ENCODE measurements around the gene MYO7B.

The MYO7B gene

GRCh38 chr2:127558911-127559310 lies 23.4 kb downstream of the MYO7B start:
- TF ChIP-seq, protein P1, sequence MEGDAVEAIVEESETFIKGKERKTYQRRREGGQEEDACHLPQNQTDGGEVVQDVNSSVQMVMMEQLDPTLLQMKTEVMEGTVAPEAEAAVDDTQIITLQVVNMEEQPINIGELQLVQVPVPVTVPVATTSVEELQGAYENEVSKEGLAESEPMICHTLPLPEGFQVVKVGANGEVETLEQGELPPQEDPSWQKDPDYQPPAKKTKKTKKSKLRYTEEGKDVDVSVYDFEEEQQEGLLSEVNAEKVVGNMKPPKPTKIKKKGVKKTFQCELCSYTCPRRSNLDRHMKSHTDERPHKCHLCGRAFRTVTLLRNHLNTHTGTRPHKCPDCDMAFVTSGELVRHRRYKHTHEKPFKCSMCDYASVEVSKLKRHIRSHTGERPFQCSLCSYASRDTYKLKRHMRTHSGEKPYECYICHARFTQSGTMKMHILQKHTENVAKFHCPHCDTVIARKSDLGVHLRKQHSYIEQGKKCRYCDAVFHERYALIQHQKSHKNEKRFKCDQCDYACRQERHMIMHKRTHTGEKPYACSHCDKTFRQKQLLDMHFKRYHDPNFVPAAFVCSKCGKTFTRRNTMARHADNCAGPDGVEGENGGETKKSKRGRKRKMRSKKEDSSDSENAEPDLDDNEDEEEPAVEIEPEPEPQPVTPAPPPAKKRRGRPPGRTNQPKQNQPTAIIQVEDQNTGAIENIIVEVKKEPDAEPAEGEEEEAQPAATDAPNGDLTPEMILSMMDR (IDR thresholded peaks at IDR 0.05; ENCODE audit: low read depth, low read length) = no peak
- no peak overlapping the region for H3K4me3 ChIP-seq (ENCODE audit: low read depth, low read length)

- H3K4me3 ChIP-seq (ENCODE audit: low read depth, low read length) = no peak overlapping the region
- TF ChIP-seq, protein P1 (IDR thresholded peaks at IDR 0.05; ENCODE audit: low read depth, low read length) = no peak
These were observed 24.0 kb downstream of the MYO7B start for GRCh38 chr2:127559454-127559853.

- TF ChIP-seq, protein P1 (IDR thresholded peaks at IDR 0.05; ENCODE audit: low read depth, low read length) = no peak
- H3K4me3 ChIP-seq (ENCODE audit: low read depth, low read length) = no peak overlapping the region
These were observed 24.9 kb downstream of the MYO7B start for GRCh38 chr2:127560201-127560930.

DNA sequence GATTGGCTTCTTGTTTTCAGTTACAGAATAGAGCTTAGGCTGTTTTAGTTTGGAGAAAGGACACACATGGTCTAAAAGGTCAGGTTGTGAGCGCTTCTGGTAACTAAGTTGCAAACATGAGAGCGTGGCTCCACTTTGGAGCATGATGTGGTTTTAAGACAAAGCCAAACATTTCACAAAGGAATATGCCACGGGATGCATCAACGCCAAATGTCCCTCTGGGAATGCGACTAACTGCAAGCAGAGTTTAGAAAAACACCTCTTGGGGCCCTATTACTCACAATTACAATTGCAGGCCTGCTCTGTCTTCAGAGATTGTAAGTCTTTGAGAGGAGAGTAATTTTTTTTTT lies 25.4 kb downstream of the MYO7B start:
- TF ChIP-seq, protein P1 (IDR thresholded peaks at IDR 0.05; ENCODE audit: low read depth, low read length) = no peak
- no peak overlapping the region for H3K4me3 ChIP-seq (ENCODE audit: low read depth, low read length)

DNA sequence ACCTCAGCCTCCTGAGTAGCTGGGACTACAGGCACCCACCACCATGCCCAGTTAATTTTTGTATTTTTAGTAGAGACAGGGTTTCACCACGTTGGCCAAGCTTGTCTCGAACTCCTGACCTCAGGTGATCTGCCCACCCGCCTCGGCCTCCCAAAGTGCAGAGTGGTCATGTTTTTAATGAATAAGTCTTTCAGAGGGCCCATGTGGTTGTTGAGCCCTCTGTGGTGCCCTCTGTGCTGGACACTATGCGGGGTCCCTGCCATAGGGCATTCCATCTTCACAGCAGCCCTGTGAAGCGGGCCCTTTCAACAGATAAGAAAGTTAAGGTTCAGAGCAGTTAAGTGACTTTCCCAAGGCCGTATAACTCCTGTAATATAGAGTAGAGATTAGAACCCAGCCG lies 25.9 kb downstream of the MYO7B start:
- TF ChIP-seq, protein P1 (IDR thresholded peaks at IDR 0.05; ENCODE audit: low read depth, low read length) = no peak

DNA sequence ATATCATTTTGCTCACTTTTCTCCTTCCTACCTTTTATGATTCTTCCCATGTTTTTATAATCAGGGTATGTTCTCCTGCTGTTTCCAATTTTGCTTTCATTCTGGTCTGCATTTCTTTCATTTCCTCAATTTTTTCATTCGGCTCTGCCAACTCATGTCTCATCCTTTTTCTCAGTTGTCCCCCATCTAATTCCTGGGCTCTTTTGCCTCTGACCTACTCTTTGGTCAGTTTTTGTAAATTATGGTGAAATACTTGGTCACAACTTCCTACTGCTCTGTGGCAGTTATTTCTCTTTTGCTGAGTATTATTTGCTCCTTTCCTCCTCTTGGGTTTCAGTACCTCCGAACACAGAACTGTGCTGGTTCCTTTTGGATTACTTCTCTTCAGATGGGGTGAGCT lies 27.5 kb downstream of the MYO7B start:
- no peak overlapping the region for H3K4me3 ChIP-seq (ENCODE audit: low read depth, low read length)
- TF ChIP-seq, protein P1 (IDR thresholded peaks at IDR 0.05; ENCODE audit: low read depth, low read length) = no peak

More for the DNA sequence above, 25.9 kb downstream of the MYO7B start:
- H3K4me3 ChIP-seq (ENCODE audit: low read depth, low read length) = no peak overlapping the region

GRCh38 chr2:127563458-127564428 lies 28.3 kb downstream of the MYO7B start:
- H3K4me3 ChIP-seq (ENCODE audit: low read depth, low read length) = no peak overlapping the region
- TF ChIP-seq, protein P1 (IDR thresholded peaks at IDR 0.05; ENCODE audit: low read depth, low read length) = no peak

Measured in WI38 (cell line).